GM18505 (cell line): ENCODE results near the gene CCDC85A.

Source experiments
- ATAC-seq: cut with Tn5 transposase; IDR thresholded peaks from one replicate; pipeline ENCODE4 v1.9.1; 2021; ENCODE audit not compliant: unreplicated experiment
- POLR2A ChIP-seq: IDR thresholded peaks from 4 replicates; pipeline ENCODE4 v1.6.1; 2011; ENCODE audit warnings: borderline replicate concordance; ENCODE audit not compliant: insufficient read depth, insufficient read length; ENCODE audit errors: extremely low read depth

The CCDC85A gene

DNA sequence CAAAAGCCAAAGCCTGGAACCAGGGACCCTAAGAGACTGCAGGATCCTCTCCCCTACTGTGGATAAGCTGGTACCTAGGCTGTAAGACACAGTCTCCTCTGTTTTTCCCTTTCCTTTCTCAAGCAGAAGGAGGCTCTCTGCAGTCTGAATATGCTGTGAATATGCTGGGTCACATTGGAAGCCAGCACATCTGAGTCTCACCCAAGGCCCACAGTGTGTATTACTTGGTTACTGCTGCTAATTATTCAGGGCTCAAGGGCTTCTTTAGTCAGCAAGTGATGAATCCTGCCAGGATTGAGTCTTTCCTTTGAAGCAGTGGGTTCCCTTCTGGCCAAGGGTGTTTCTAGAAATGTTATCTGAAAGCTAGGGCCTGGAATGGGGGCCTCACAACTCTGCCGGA, 60.7 kb downstream of the CCDC85A start:
- TF ChIP-seq POLR2A, result no peak
- no peak for ATAC-seq

DNA sequence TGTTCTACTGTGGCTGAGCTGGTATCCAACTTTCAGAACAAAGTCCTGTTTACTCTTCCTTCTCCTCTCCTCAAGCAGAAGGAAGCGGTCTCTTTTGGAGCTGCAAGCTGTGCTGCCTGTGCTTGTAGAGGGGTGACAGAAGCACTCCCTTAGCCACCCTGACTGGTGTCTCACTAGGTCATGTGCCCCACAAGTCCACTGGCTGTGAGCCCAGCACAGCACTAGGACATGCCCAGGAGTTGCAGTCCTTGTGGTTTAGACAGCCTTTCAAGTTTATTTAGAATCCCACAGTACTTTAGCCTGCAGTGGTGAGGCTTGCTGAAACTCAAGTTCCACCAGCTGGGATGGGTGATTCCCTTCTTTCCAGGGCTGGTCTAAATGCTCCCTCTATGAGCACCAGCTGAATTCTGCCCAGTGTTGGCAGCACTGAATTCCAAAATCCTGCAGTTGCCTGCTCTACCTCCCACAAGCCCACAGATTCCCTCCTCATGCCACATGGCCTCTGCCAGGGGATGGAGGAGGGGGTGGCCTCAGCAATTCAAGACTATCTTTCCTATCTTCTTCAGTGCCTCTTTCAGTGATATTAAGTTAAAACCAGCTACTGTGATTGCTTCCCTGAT, 61.2 kb downstream of the CCDC85A start:
- TF ChIP-seq POLR2A, result no peak
- ATAC-seq, result no peak

DNA sequence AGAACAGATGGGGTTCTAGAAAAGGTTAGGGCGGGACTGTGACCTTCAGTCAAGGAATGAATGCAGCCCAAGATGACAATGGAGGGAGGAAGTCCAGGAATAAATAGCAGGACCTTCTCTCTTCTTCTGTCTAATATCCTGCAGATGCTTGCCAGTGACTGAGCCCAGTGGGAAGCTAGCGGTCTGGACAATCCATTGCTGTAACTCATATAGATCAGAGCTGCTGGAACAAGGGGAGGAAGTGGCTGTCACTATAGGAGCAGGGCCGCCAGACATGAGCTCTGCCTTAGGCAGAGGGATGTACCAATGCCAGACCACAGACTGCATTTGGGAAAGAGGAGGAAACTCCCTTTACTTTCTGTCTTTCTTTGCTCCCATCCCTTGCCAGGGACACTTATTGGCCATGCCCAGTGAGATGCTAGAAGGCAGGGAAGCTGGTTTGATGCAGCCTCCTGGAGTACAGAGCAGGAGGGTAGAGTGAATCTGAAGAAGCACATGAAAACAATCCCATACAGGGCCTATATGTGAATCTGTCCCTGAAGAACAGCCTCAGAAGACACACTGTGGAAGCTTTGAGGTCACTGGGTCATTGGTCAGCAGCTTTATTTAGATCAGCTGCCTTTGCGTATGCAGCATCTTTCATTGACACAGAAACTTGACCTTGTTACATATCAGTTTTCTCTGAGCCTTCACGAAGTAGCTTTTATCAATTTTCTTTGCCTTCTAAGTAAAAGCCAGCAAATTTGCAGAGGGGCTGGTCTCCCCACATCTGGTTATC, 65.4 kb downstream of the CCDC85A start:
- no peak for ATAC-seq
- no peak for TF ChIP-seq POLR2A

DNA sequence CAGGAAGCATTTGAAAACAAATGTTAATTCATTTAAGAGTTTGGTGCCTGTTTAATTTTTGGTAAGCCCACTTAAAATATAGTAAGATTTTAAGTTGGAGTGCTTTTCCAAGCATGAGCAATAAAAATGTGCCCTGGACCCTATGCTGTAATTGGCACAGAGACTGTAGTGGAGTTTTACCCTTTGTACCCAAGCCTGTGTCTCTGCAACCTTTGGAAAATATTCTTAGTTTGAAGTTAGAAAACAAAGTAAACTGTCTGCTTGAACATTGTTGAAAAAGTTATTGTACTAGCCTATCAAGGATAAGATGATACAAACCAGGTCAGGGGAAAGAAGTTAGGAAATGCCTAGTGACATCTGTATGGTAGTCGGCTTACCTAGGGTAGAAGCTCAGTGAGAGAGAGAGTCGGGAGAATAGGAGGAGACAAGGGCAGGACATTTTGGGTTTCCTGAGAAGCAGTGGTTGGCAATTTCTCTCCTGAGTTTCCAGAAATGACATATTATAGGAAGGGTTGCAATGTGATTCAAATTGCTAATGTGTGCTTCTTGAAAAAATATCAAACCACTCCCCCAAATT, 66.5 kb downstream of the CCDC85A start:
- no peak for ATAC-seq
- no peak for TF ChIP-seq POLR2A

DNA sequence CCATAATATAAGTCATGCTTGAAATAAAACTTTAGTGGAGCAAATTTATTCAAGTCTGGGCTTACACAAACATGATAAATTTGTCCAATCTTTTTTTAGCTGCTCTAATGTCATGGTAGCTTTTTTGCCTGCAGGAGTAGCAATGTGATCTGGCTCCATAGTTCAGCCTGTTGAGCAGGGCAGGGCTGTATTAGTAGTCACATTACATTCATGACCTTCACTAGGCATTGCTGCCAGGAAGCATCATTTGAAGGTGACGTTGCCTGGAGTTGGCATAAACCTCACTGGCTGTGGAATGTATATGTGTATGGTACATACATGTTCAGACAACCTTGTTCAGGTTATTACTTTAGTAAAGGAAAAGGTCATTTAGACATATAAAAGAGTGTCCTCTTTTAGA, 76.6 kb downstream of the CCDC85A start:
- no peak for TF ChIP-seq POLR2A
- ATAC-seq, result no peak

DNA sequence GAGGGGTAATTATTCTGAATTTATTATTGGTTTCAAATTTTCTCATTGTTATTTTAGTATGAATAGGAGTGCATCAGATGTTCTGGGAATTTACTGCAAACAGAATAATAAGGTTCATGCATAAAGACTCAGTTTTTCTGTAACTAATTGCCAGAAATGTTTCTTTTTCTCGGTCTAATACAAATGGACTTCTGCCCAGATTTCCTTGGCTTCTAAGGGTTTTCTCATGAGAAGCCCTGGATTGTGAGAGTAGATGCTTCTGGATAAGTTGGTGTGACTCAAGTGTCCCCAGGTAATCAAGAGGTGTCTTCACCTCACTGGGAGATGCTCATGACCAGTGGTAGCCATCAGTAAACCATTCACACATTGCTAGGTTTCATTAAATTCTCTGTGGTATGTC, 78.5 kb downstream of the CCDC85A start:
- no peak for TF ChIP-seq POLR2A
- no peak for ATAC-seq

DNA sequence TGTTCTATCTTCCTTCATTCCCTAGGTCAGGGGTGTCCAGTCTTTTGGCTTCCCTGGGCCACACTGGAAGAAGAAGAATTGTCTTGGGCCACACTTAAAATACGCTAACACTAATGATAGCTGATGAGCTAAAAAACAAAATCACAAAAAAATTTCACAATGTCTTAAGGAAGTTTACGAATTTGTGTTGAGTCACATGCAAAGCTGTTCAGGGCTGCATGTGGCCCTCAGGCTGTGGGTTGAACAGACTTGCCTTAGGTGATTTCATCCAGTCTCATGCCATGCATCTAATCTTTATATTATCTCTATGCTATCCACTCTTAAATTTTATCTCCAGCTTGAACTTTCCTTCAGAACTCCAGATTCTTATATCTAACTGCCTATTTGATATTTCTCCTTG, 80.1 kb downstream of the CCDC85A start:
- no peak for ATAC-seq
- no peak for TF ChIP-seq POLR2A

DNA sequence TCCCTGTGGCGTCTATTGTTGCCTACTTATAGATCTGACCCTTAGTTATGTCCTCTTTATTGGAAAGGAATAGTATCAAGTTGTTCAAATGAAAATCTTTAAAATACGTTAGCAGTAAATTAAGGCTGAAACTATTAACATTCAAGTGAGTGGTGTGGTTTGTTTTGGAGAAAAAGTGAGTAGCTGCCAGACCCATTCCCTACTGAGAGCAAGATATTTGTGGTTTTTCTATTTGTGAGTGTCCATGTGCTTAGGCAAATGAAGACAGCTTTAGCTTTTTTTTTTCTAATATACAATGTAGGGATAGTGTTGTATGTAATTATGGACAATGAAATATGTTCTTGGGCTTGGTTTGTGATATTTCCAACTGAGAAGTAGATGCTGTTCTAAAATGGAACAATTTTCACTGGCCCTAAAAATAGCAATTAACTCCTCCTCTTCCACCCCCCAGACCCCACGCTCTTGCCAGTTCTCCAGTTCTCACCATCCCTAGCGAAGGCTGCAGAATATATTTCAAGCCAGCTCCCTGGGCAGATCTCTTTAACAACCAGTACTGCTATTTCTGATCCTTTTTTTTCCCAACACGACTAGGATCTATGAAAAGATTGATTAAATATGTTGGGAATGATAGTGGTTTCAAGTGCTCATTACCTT, 83.1 kb downstream of the CCDC85A start:
- no peak for ATAC-seq
- TF ChIP-seq POLR2A, result no peak

DNA sequence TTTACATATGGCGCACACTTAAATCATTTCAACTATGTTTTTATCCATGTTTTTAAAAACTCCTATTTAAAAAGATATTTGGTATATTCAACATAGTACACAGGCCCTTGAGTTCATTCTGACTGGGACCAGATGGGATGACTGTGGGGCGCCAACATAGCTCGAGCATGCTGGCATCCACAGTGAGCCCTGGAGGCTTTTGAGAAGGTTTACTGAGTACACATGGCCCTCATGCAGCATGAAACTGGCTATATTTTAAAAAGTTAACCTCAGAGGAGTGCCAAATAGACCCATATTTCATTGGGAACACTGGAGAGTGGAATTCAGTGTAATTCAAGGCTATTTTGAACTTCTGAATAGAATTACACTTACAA, 83.6 kb downstream of the CCDC85A start:
- no peak for ATAC-seq
- TF ChIP-seq POLR2A, result no peak

DNA sequence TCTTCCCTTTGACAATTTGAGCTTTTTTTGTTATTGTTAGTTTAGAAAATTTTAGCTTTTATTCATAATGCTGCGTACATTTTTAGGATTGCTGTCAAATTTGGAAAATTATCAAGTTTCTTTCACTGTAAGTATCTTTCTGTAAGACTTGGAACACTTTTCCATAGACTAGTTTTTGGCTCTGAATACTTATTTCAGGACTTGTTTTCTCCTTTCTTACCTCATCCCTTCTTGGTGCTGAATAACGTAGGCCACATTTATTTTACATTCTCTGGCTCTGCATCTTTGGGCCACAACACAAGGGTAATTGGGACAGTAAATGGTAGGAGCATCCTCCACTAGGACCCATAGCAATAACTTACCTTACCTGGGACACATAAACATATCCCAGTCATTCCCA, 85.1 kb downstream of the CCDC85A start:
- no peak for ATAC-seq
- no peak for TF ChIP-seq POLR2A

DNA sequence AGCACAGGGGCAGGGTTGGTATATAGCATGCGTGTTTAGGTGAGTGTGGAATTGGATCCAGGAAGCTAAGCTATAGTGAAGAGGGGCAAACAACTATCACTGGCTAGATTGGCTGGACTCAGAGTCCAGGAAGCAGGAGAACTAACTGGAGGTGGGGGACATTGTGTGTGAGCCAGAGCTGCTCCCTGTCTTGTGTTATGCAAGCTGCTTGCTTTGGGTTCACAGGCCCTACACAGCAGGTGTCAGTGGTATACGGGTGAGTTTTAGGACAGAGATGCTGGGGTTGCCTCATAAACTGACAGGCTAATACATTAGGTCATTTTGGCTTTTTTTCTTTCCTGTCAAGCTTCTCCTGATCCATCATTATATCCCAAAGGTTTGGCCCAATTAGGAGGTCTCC, 87.5 kb downstream of the CCDC85A start:
- ATAC-seq, result no peak
- TF ChIP-seq POLR2A, result no peak

DNA sequence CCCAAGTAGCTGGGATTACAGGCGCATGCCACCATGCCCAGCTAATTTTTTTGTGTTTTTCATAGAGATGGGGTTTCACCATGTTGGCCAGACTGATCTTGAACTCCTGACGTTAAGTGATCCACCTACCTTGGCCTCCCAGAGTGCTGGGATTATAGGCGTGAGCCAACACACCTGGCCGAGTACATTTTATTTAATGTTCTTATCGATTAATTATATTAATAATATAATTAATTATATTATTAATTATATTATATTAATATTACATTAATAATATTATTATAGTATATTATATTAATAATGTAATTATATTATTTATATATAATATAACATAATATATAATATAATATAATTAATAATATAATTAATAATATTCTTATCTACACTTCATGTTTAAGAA, 101.4 kb downstream of the CCDC85A start:
- no peak for ATAC-seq
- TF ChIP-seq POLR2A, result no peak

DNA sequence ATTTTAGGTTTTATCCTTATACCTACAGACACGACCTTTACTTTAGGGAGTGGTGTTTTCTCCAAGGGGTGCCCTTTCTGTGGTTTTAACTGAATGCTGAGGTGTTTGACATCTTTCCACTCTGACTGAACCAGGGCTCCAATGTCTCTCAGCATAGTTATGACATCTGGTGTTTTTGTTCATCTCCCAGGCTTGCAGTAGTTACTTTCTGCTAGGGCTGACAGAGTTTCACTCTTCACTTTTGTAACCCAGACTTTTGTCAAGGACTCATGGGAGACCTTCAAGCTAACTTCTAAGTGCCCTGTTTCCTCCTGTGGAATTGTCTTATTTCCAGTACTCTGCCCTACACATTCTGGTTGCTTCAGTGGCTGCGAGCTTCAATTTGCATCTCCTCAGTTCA, 103.1 kb downstream of the CCDC85A start:
- no peak for TF ChIP-seq POLR2A
- no peak for ATAC-seq

DNA sequence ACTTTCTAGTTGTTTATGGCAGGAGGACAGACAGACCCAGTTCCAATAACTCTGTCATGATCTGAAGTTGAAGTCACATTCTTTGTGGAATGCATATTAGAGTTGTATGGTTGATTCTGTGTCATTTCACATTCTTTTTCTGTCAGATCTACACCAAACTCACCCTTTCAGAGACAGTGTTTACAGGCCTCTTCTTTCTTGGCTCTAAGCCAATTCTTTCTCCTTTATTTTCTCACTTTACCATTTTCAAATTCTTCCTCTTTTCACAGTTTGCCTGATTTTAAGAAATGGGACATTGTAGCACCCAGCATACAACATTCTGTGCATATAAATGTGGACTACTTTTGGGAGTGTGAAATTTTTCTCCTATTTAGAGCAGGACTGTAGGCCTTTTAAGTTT, 103.7 kb downstream of the CCDC85A start:
- TF ChIP-seq POLR2A, result no peak
- ATAC-seq, result no peak

DNA sequence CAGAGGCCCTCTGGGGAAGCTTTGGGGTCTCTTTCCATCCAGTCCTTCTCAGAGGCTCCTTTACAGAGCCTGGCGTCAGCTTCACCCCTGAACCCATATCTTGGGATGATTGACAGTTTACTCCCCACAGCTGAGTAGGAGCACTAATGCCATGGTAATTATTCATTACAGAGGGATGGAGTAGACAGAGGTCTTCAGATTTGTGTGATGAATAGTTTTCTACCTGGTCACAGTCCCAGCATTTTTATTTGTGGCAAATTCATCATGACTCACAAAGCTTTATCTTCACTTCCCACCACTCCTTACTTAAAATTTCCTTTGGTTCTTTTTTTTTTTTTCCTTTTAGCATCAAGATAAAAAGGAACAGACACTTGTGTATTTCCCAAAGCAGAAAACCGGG, 104.2 kb downstream of the CCDC85A start:
- TF ChIP-seq POLR2A, result no peak
- no peak for ATAC-seq
